ENCODE results near the gene FZD2. TPM values are rescaled to one million over a fixed set of nuclear protein-coding genes. Genes with fewer than 3 reads are reported as not detected.

Gene FZD2
- total RNA-seq, 2 experiments from 2014 or later = not detected

GRCh38 chr17:44610331-44610730 lies 53.0 kb downstream of the FZD2 start:
- no peak overlapping the region for H3K27ac ChIP-seq (ENCODE audit: low read depth in 1 of 2, low read length in 2 of 2)
- no peak overlapping the region for H3K4me3 ChIP-seq (ENCODE audit: low read length)
- H3K27me3 Mint-ChIP-seq = peaks cover 29% of the 10 kb centered on the region
- H3K4me1 Mint-ChIP-seq (ENCODE audit: low read depth) = no peaks in the 10 kb centered on the region
- ChIA-PET POLR2A (no interaction called here), CTCF (no interaction called here)
- no peak for TF ChIP-seq CTCF (IDR thresholded peaks at IDR 0.05)
- no peaks in the 10 kb centered on the region for H3K9me3 Mint-ChIP-seq
- H3K36me3 Mint-ChIP-seq (ENCODE audit: low read depth) = no peaks in the 10 kb centered on the region
- no peak overlapping the region for H3K27ac Mint-ChIP-seq
- H3K27me3 ChIP-seq (ENCODE audit: control insufficient read depth in 1 of 2, insufficient read depth in 2 of 2, low read length in 2 of 2) = no peaks in the 10 kb centered on the region
- no peak overlapping the region for H3K4me3 Mint-ChIP-seq
- DNase-seq (no peak), ATAC-seq (ENCODE audit: poor library complexity) (no peak)
- no peaks in the 10 kb centered on the region for H3K4me1 ChIP-seq (ENCODE audit: insufficient read depth, low read length)
- no peaks in the 10 kb centered on the region for H3K9me3 ChIP-seq (ENCODE audit: control insufficient read depth in 1 of 2, insufficient read depth in 1 of 2, low read length in 2 of 2)
- intact Hi-C loops (cut with DNase I, micrococcal nuclease) = no loop called here
- H3K36me3 ChIP-seq (ENCODE audit: insufficient read depth, low read length) = no peaks in the 10 kb centered on the region

Other genes starting within 250 kb of the FZD2 start
- not detected for gene RUNDC3A, start 248.9 kb upstream of the FZD2 start, total RNA-seq
- 10 to 100 TPM; 55.5 to 65.5 TPM for gene SLC25A39, start 232.7 kb upstream of the FZD2 start, total RNA-seq
- gene GRN, start 212.2 kb upstream of the FZD2 start, total RNA-seq = 10 to 100 TPM; 15.3 to 16.1 TPM
- gene FAM171A2, start 193.6 kb upstream of the FZD2 start, total RNA-seq = under 1 TPM; 0.08 to 0.19 TPM
- under 1 TPM; 0.85 to 0.87 TPM for gene ITGA2B, start 167.8 kb upstream of the FZD2 start, total RNA-seq
- 10 to 100 TPM; 76.0 to 76.9 TPM for gene GPATCH8, start 54.1 kb upstream of the FZD2 start, total RNA-seq
- under 1 TPM in 1 of 2 experiments, not detected in 1; 0.08 TPM for gene MEIOC, start 99.0 kb downstream of the FZD2 start, total RNA-seq
- 10 to 100 TPM; 23.6 to 25.3 TPM for gene CCDC43, start 132.3 kb downstream of the FZD2 start, total RNA-seq
- 1 to 10 TPM; 1.5 TPM for gene DBF4B, start 151.2 kb downstream of the FZD2 start, total RNA-seq
- under 1 TPM; 0.16 to 0.47 TPM for gene ADAM11, start 201.5 kb downstream of the FZD2 start, total RNA-seq